Liver (tissue), 9 donors: Measurements from ENCODE around the gene GRID2IP. TPM values are rescaled to one million over a fixed set of nuclear protein-coding genes. Genes with fewer than 3 reads are reported as not detected.

Experiments used
- DNase-seq: peaks from one replicate; pipeline ENCODE4 v3.0.0-alpha.2; 2017; ENCODE audit warnings: low spot score
- H3K27ac ChIP-seq, 2 donors: one replicate each; pipeline ENCODE4 v1.7.0; 2013; ENCODE audit warnings: inconsistent platforms in 2 of 2, low read length in 2 of 2, control low read depth in 1 of 2, low read depth in 1 of 2, mild to moderate bottlenecking in 1 of 2
- H3K27me3 ChIP-seq, 4 donors: one replicate each; pipeline versions ENCODE4 v1.6.1 to v1.7.0; 2013; ENCODE audit warnings: low read length in 3 of 4, inconsistent platforms in 1 of 4, mild to moderate bottlenecking in 1 of 4, moderate library complexity in 1 of 4; ENCODE audit not compliant: control insufficient read depth in 4 of 4, insufficient read depth in 4 of 4
- H3K36me3 ChIP-seq, 4 donors: one replicate each; pipeline versions ENCODE4 v1.6.1 to v1.7.0; 2013; ENCODE audit warnings: low read length in 3 of 4, mild to moderate bottlenecking in 3 of 4, low read depth in 1 of 4, moderate library complexity in 1 of 4; ENCODE audit not compliant: control insufficient read depth in 4 of 4, insufficient read depth in 3 of 4
- H3K4me1 ChIP-seq, 4 donors: one replicate each; pipeline versions ENCODE4 v1.6.1 to v1.7.0; 2013; ENCODE audit warnings: low read length in 3 of 4, mild to moderate bottlenecking in 3 of 4, moderate library complexity in 1 of 4; ENCODE audit not compliant: control insufficient read depth in 4 of 4, insufficient read depth in 4 of 4
- H3K4me3 ChIP-seq, 3 donors: one replicate each; pipeline versions ENCODE4 v1.6.1 to v1.7.0; 2013; ENCODE audit warnings: low read length in 3 of 3, control low read depth in 1 of 3, low read depth in 1 of 3, mild to moderate bottlenecking in 1 of 3
- H3K9ac ChIP-seq, 2 donors: one replicate each; pipeline ENCODE4 v1.7.0; 2013; ENCODE audit warnings: low read length in 2 of 2, mild to moderate bottlenecking in 2 of 2, moderate library complexity in 2 of 2, control low read depth in 1 of 2, low read depth in 1 of 2
- H3K9me3 ChIP-seq, 4 donors: one replicate each; pipeline versions ENCODE4 v1.6.1 to v1.7.0; 2013; ENCODE audit warnings: low read length in 3 of 4; ENCODE audit not compliant: control insufficient read depth in 4 of 4
- ATF3 ChIP-seq: IDR thresholded peaks from 2 replicates; pipeline ENCODE4 v1.6.1; 2016; ENCODE audit warnings: antibody characterized with exemption
- CTCF ChIP-seq: fragments of 150-350 bp; IDR thresholded peaks from 2 replicates; pipeline ENCODE4 v1.5.1; 2017; ENCODE audit warnings: improper control_type of control experiment, low read depth, low read length; ENCODE audit not compliant: missing input control
- EGR1 ChIP-seq, 2 donors: IDR thresholded peaks; 2 replicates each; pipeline ENCODE4 v1.6.1; 2016 to 2018; ENCODE audit warnings: antibody characterized with exemption in 2 of 2, low read depth in 2 of 2
- FOXA2 ChIP-seq: IDR thresholded peaks from 2 replicates; pipeline ENCODE4 v1.6.1; 2016; ENCODE audit warnings: antibody characterized with exemption
- HNF4A ChIP-seq, 2 donors: conservative IDR thresholded peaks; 2 replicates each; pipeline ENCODE4 v1.6.1; 2016; ENCODE audit warnings: antibody characterized with exemption in 2 of 2, mild to moderate bottlenecking in 2 of 2
- HNF4G ChIP-seq: IDR thresholded peaks from 2 replicates; pipeline ENCODE4 v1.6.1; 2016; ENCODE audit warnings: antibody characterized with exemption
- MAX ChIP-seq: IDR thresholded peaks from 2 replicates; pipeline ENCODE4 v1.6.1; 2016; ENCODE audit warnings: antibody characterized with exemption
- NR2F2 ChIP-seq: IDR thresholded peaks from 2 replicates; pipeline ENCODE4 v1.6.1; 2016; ENCODE audit warnings: antibody characterized with exemption
- RAD21 ChIP-seq, 2 donors: IDR thresholded peaks; 2 replicates each; pipeline ENCODE4 v1.6.1; 2016; ENCODE audit warnings: antibody characterized with exemption in 2 of 2, mild to moderate bottlenecking in 2 of 2
- REST ChIP-seq: IDR thresholded peaks from 2 replicates; pipeline ENCODE4 v1.6.1; 2016; ENCODE audit warnings: antibody characterized with exemption, mild to moderate bottlenecking
- RXRA ChIP-seq, 2 donors: IDR thresholded peaks; 2 replicates each; pipeline ENCODE4 v1.6.1; 2017 to 2018; ENCODE audit warnings: antibody characterized with exemption in 2 of 2, mild to moderate bottlenecking in 1 of 2
- SP1 ChIP-seq: IDR thresholded peaks from 2 replicates; pipeline ENCODE4 v1.6.1; 2018; ENCODE audit warnings: antibody characterized with exemption, mild to moderate bottlenecking
- TAF1 ChIP-seq: conservative IDR thresholded peaks from 2 replicates; pipeline ENCODE4 v1.6.1; 2016; ENCODE audit warnings: antibody characterized with exemption, mild to moderate bottlenecking
- WGBS: extraction: QIAGEN DNeasy Blood & Tissue Kit; methylation state at CpG from one replicate; pipeline ENCODE4 v1.1.7; 2013; 5-methylcytosine and 5-hydroxymethylcytosine counted together
- polyA plus RNA-seq, 2 donors: library from polyadenylated mRNA; stranded (reverse) in 1 of 2; unstranded in 1 of 2; fragments of 200-250 nt in 1 of 2; fragments of >200 nt in 1 of 2; fragmentation: Nextera tagmentation in 1 of 2; extraction: Ambion mirVana in 1 of 2; gene quantifications; one replicate each; pipeline versions ENCODE4 v1.2.1 to v1.2.3, GENCODE V29; 2013 to 2015
- total RNA-seq, 2 donors: library from RNA; depleted of rRNA; stranded (reverse); fragments of >200 nt; gene quantifications; one replicate each; pipeline ENCODE4 v1.2.3, GENCODE V29; 2014
- donor health status: healthy.
- donor health status: healthy.
- donor health status: healthy.
- donor health status: healthy.
- donor health status: healthy.

Gene GRID2IP
- total and polyA plus RNA-seq, 4 donors: 0.05 to 0.08 TPM; not detected in 2

- Histone ChIP-seq H3K36me3 (no peaks in the 10 kb centered on the region), H3K4me1 (peaks cover 0 to 2% (median under 1%) of the 10 kb centered on the region in 4 donors), H3K27ac (no peak overlapping the region), H3K9ac (no peak overlapping the region), H3K4me3 (no peak overlapping the region), H3K9me3 (no peaks in the 10 kb centered on the region), H3K27me3 (no peaks in the 10 kb centered on the region)
- WGBS: 17% methylated on average over 1 of the region's 1 CpG
- DNase-seq: no peak
- TF ChIP-seq TAF1: no peak
- no peak for TF ChIP-seq ATF3
- no peak for TF ChIP-seq HNF4A (conservative IDR thresholded peaks at IDR 0.05)
- no peak for TF ChIP-seq SP1
- no peak for TF ChIP-seq RAD21 (IDR thresholded peaks at IDR 0.05)
- no peak for TF ChIP-seq CTCF
- TF ChIP-seq HNF4G: no peak
Observed at GRCh38 chr7:6489612-6490011, 61.6 kb downstream of the GRID2IP start.

- H3K9me3 ChIP-seq: no peaks in the 10 kb centered on the region
- H3K4me1 ChIP-seq: peaks cover 0 to 14% (median 9%) of the 10 kb centered on the region in 4 donors
- no peak for DNase-seq
- no peak overlapping the region for H3K4me3 ChIP-seq
- H3K27me3 ChIP-seq: no peaks in the 10 kb centered on the region
- H3K27ac ChIP-seq: no peak overlapping the region
- WGBS: 98% methylated on average over 4 of the region's 4 CpGs
- H3K9ac ChIP-seq: no peak overlapping the region
- no peak for TF ChIP-seq RXRA (IDR thresholded peaks at IDR 0.05)
- TF ChIP-seq NR2F2: no peak
- no peak for TF ChIP-seq EGR1 (IDR thresholded peaks at IDR 0.05; ENCODE audit: low read depth in 2 of 2)
- no peak for TF ChIP-seq REST
- no peak for TF ChIP-seq FOXA2
- no peak for TF ChIP-seq SP1
- no peak for TF ChIP-seq MAX
- no peak for TF ChIP-seq TAF1
- TF ChIP-seq CTCF: no peak
- TF ChIP-seq RAD21 (IDR thresholded peaks at IDR 0.05): no peak
- no peaks in the 10 kb centered on the region for H3K36me3 ChIP-seq
Observed at GRCh38 chr7:6487184-6487545, 64.1 kb downstream of the GRID2IP start.
